Right lobe of liver (tissue), 4 donors: ENCODE results near the gene POLR2L.

Experiments
- POLR2A ChIP-seq: fragments of 450-650 bp; IDR thresholded peaks from one replicate; pipeline ENCODE4 v1.6.1; 2017; ENCODE audit warnings: antibody characterized with exemption, mild to moderate bottlenecking
- TF ChIP-seq, protein P1 (sequence below), 4 donors: fragments of 200-600 bp in 3 of 4; fragments of 450-650 bp in 1 of 4; IDR thresholded peaks; one replicate each; pipeline versions ENCODE4 v1.5.1 to v1.8.0; 2016 to 2022; ENCODE audit warnings: antibody characterized with exemption in 4 of 4, mild to moderate bottlenecking in 2 of 4
- donor health status: DM: no; HTN: no; CAD: no.
- donor health status: DM: no; HTN: no; CAD: no.
- donor health status: DM: no; HTN: yes; CAD: no.

DNA sequence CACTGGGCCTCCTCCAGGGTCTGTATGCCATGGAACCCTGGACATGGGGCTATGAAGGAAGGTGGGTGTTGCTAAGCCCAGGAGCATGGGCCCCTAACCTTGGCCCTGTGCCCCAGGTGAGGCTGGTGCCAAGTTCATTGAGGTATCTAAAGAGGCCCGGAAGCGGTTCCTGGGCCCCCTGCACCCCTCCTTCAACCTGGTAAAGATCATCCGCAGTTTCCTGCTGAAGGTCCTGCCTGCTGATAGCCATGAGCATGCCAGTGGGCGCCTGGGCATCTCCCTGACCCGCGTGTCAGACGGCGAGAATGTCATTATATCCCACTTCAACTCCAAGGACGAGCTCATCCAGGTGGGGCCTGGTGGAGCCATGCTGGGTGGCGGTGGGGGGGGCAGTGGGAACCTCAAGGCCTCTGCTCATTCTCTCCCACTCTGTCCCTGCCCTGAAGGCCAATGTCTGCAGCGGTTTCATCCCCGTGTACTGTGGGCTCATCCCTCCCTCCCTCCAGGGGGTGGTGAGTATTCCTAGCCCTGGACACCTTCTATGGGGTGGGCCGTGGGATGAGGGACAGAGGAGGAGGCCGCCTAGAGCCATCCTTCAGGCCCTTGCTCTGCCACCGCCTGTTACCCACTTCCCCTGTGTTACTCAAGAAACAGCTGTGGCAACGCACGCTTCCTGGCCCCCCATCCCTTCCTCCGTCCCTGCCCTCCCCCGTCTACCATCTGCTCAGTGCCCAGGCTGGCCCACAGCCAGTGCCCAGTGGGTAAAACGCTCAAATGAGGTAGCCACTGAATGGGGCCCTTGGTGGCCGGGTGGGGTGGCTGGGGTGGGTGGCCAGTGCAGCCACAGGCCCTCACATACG lies 20.6 kb downstream of the POLR2L start:
- TF ChIP-seq, protein P1, sequence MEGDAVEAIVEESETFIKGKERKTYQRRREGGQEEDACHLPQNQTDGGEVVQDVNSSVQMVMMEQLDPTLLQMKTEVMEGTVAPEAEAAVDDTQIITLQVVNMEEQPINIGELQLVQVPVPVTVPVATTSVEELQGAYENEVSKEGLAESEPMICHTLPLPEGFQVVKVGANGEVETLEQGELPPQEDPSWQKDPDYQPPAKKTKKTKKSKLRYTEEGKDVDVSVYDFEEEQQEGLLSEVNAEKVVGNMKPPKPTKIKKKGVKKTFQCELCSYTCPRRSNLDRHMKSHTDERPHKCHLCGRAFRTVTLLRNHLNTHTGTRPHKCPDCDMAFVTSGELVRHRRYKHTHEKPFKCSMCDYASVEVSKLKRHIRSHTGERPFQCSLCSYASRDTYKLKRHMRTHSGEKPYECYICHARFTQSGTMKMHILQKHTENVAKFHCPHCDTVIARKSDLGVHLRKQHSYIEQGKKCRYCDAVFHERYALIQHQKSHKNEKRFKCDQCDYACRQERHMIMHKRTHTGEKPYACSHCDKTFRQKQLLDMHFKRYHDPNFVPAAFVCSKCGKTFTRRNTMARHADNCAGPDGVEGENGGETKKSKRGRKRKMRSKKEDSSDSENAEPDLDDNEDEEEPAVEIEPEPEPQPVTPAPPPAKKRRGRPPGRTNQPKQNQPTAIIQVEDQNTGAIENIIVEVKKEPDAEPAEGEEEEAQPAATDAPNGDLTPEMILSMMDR (IDR thresholded peaks at IDR 0.05), result no peak
- TF ChIP-seq POLR2A, result no peak
